Activated B cell treated with CpG ODN at 0.5 μM for 24 hours (primary cell): ENCODE measurements around the gene SMARCA4. TPM values are rescaled to one million over a fixed set of nuclear protein-coding genes. Genes with fewer than 3 reads are reported as not detected.
"Not testable (repeated sequence)": the region's sequence is repeated elsewhere in the genome, so short reads cannot be mapped to it uniquely, and the experiment has no call there.

Source experiments
- ATAC-seq: fragments of 200-7000 bp; cut with Tn5 transposase; one replicate; pipeline ENCODE4 v1.10.0; 2021; ENCODE audit warnings: low read depth, mild to moderate bottlenecking, moderate library complexity
- CTCF ChIA-PET: fragments of 350-600 bp; sonication (Branson Sonifier 250); formaldehyde crosslinking; loops from one replicate; lab custom pipeline; 2021; ENCODE audit warnings: antibody characterized with exemption; lab: Charles Lee
- POLR2A ChIA-PET: fragments of 350-600 bp; sonication (Branson Sonifier 250); formaldehyde crosslinking; loops from one replicate; lab custom pipeline; 2021; ENCODE audit warnings: antibody characterized with exemption; lab: Charles Lee
- DNase-seq: peaks from one replicate; pipeline ENCODE4 v3.0.0; 2022
- H3K27ac Mint-ChIP-seq: one replicate; pipeline ENCODE4 v1.8.0; 2020; ENCODE audit warnings: mixed read lengths
- H3K27me3 Mint-ChIP-seq: one replicate; pipeline ENCODE4 v1.8.0; 2021; ENCODE audit warnings: mixed read lengths
- H3K36me3 Mint-ChIP-seq: one replicate; pipeline ENCODE4 v1.8.0; 2021; ENCODE audit warnings: low read depth, mixed read lengths
- H3K4me1 Mint-ChIP-seq: one replicate; pipeline ENCODE4 v1.8.0; 2021; ENCODE audit warnings: mixed read lengths
- H3K4me3 Mint-ChIP-seq: one replicate; pipeline ENCODE4 v1.8.0; 2020; ENCODE audit warnings: mild to moderate bottlenecking, mixed read lengths
- H3K9me3 Mint-ChIP-seq: one replicate; pipeline ENCODE4 v1.8.0; 2020; ENCODE audit warnings: mixed read lengths
- intact Hi-C: fragments of 100-400 bp; cut with micrococcal nuclease; formaldehyde crosslinking; loops from one replicate; pipeline ENCODE4 v1.15.1; 2024
- total RNA-seq: library from RNA; stranded (reverse); gene quantifications from 2 replicates; pipeline ENCODE4 v1.2.3, GENCODE V29; 2022
- TF ChIP-seq, protein P1 (sequence below): fragments of 200-600 bp; IDR thresholded peaks from one replicate; pipeline ENCODE4 v1.8.0; 2022; ENCODE audit warnings: antibody characterized with exemption, mild to moderate bottlenecking

The SMARCA4 gene
- total RNA-seq, 1 donor from 2014 or later: 93.6 TPM

DNA sequence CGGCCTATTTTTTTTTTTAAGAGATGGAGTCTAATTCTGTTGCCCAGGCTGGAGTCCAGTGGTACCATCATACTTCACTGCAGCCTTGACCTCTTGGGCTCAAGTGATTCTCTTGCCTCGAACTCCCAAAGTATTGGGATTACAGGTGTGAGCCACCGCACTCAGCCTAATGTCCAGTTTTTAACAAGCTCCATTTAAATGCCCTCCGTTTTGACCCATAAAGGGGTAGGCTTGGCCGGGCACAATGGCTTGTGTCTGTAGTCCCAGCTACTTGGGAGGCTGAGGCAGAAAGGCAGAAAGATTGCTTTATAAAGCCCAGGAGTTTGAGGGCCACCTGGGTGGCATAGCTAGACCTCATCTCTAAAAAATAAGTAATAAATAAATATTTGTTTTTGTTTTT is 140.2 kb downstream of the SMARCA4 start:
- ATAC-seq: no peak
- H3K27ac Mint-ChIP-seq: no peak overlapping the region

DNA sequence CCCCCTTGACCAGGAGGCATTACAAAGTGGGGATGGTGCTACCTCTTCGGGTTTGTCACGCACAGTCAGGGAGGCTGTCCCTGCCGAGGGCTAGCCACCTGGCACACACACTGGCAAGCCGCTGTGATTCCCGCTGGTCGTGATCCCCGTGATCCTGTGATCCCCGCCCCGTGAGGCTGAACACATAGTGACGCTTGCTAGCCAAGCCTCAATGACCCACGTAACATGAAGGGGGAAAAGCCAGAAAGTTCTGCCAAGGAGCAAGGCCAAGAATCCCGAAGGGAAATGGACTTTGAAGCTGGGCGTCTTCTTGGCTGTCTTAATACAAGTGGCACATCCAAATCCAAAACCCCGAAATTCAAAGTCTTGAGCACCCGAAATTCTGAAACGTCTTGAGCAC is 142.1 kb downstream of the SMARCA4 start:
- ChIA-PET POLR2A (no interaction called here), CTCF (no interaction called here)
- peaks cover 5% of the 10 kb centered on the region for H3K9me3 Mint-ChIP-seq
- H3K4me3 Mint-ChIP-seq: no peak overlapping the region
- H3K27me3 Mint-ChIP-seq: peaks cover 13% of the 10 kb centered on the region
- no peak for ATAC-seq
- TF ChIP-seq, protein P1, sequence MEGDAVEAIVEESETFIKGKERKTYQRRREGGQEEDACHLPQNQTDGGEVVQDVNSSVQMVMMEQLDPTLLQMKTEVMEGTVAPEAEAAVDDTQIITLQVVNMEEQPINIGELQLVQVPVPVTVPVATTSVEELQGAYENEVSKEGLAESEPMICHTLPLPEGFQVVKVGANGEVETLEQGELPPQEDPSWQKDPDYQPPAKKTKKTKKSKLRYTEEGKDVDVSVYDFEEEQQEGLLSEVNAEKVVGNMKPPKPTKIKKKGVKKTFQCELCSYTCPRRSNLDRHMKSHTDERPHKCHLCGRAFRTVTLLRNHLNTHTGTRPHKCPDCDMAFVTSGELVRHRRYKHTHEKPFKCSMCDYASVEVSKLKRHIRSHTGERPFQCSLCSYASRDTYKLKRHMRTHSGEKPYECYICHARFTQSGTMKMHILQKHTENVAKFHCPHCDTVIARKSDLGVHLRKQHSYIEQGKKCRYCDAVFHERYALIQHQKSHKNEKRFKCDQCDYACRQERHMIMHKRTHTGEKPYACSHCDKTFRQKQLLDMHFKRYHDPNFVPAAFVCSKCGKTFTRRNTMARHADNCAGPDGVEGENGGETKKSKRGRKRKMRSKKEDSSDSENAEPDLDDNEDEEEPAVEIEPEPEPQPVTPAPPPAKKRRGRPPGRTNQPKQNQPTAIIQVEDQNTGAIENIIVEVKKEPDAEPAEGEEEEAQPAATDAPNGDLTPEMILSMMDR: no peak
- intact Hi-C loops: no loop called here
- H3K36me3 Mint-ChIP-seq: peaks cover 15% of the 10 kb centered on the region
- no peak for DNase-seq
- H3K4me1 Mint-ChIP-seq: no peaks in the 10 kb centered on the region
- H3K27ac Mint-ChIP-seq: no peak overlapping the region

More for the DNA sequence above, 140.2 kb downstream of the SMARCA4 start:
- ChIA-PET POLR2A (interaction anchor here (0.5 kb wide), 1 partner anchor 653 kb away, joined by 3 read pairs; no protein-coding TSS in a partner anchor), CTCF (no interaction called here)
- intact Hi-C loops: no loop called here
- Mint-ChIP-seq H3K27me3 (peaks cover 18% of the 10 kb centered on the region), H3K4me1 (peaks cover 6% of the 10 kb centered on the region), H3K9me3 (peaks cover 5% of the 10 kb centered on the region), H3K4me3 (no peak overlapping the region), H3K36me3 (peaks cover 16% of the 10 kb centered on the region)
- DNase-seq: no peak
- TF ChIP-seq, protein P1: no peak

DNA sequence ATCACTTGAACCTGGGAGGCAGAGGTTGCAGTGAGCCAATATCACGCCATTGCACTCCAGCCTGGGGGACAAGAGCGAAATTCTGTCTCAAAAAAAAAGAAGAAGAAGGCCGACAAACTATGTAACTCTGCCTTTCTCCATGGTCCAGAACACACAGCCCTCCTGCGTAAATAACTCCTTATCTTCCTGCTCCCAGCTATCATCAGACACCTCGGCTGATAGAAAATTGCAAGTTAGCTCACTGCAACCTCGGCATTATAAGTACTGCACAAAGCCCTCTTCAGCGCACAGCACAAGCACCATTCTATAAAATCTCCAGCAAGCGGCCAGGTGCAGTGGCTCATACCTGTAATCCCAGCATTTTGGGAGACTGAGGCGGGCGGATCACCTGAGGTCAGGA is 142.8 kb downstream of the SMARCA4 start:
- H3K36me3 Mint-ChIP-seq: peaks cover 17% of the 10 kb centered on the region
- H3K9me3 Mint-ChIP-seq, H3K27ac Mint-ChIP-seq, intact Hi-C loops, H3K4me1 Mint-ChIP-seq, ATAC-seq, DNase-seq, H3K4me3 Mint-ChIP-seq: not testable (repeated sequence)
- ChIA-PET POLR2A (interaction anchor here (0.8 kb wide), 1 partner anchor 11 kb away, joined by 6 read pairs; no protein-coding TSS in a partner anchor), CTCF (interaction anchor here (0.6 kb wide), 1 partner anchor 151 kb away, joined by 3 read pairs; no protein-coding TSS in a partner anchor)
- peaks cover 13% of the 10 kb centered on the region for H3K27me3 Mint-ChIP-seq

DNA sequence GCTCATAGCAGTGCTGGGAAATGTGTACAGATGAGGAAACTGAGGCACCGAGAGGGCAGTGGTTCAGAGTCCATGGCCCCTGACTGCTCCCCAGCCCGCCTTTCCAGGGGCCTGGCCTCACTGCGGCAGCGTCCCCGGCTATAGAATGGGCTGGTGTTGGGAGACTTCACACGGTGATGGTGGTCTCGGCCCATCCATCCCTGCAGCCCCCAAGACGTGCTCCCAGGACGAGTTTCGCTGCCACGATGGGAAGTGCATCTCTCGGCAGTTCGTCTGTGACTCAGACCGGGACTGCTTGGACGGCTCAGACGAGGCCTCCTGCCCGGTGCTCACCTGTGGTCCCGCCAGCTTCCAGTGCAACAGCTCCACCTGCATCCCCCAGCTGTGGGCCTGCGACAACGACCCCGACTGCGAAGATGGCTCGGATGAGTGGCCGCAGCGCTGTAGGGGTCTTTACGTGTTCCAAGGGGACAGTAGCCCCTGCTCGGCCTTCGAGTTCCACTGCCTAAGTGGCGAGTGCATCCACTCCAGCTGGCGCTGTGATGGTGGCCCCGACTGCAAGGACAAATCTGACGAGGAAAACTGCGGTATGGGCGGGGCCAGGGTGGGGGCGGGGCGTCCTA is 144.3 kb downstream of the SMARCA4 start:
- ChIA-PET CTCF (no interaction called here), POLR2A (no interaction called here)
- H3K27me3 Mint-ChIP-seq: peaks cover 6% of the 10 kb centered on the region
- TF ChIP-seq, protein P1: no peak
- no peak overlapping the region for H3K27ac Mint-ChIP-seq
- no peaks in the 10 kb centered on the region for H3K9me3 Mint-ChIP-seq
- peaks cover 13% of the 10 kb centered on the region for H3K36me3 Mint-ChIP-seq
- no peak for DNase-seq
- no peak for ATAC-seq
- H3K4me3 Mint-ChIP-seq: no peak overlapping the region
- intact Hi-C loops: no loop called here
- H3K4me1 Mint-ChIP-seq: no peaks in the 10 kb centered on the region

DNA sequence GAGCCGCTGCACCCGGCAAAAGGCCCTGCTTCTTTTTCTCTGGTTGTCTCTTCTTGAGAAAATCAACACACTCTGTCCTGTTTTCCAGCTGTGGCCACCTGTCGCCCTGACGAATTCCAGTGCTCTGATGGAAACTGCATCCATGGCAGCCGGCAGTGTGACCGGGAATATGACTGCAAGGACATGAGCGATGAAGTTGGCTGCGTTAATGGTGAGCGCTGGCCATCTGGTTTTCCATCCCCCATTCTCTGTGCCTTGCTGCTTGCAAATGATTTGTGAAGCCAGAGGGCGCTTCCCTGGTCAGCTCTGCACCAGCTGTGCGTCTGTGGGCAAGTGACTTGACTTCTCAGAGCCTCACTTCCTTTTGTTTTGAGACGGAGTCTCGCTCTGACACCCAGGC is 145.6 kb downstream of the SMARCA4 start:
- POLR2A ChIA-PET: no interaction called here
- ATAC-seq: no peak
- intact Hi-C loops: no loop called here
- Mint-ChIP-seq H3K27ac (no peak overlapping the region), H3K4me1 (no peaks in the 10 kb centered on the region), H3K9me3 (no peaks in the 10 kb centered on the region), H3K27me3 (peaks cover 4% of the 10 kb centered on the region), H3K36me3 (peaks cover 11% of the 10 kb centered on the region), H3K4me3 (no peak overlapping the region)
- no peak for DNase-seq
- TF ChIP-seq, protein P1: no peak
- CTCF ChIA-PET: no interaction called here
